A673 (cell line): ENCODE data around the gene SCRN2. TPM values are rescaled to one million over a fixed set of nuclear protein-coding genes. Genes with fewer than 3 reads are reported as not detected.

Experiments
- BruUV-seq: library from RNA; stranded (reverse); fragments of 400-500 nt; replicated peaks from 2 replicates; lab custom pipeline; 2021; lab: Mats Ljungman, UMichigan
- CTCF ChIA-PET: fragments of 300-600 bp; sonication (Branson Sonifier 250); formaldehyde crosslinking; loops from one replicate; lab custom pipeline; 2022; ENCODE audit warnings: antibody characterized with exemption; lab: Charles Lee
- POLR2A ChIA-PET: fragments of 300-600 bp; sonication (Branson Sonifier 250); formaldehyde crosslinking; loops from one replicate; lab custom pipeline; 2022; ENCODE audit warnings: antibody characterized with exemption; ENCODE audit not compliant: low non-redundant PET; lab: Charles Lee
- DNase-seq: peaks from one replicate; pipeline ENCODE4 v3.0.0-alpha.2; 2015; ENCODE audit warnings: low spot score
- H3K27ac ChIP-seq: fragments of 200-600 bp; sonication (generic); 2 replicates; pipeline ENCODE4 v1.5.1; 2016; ENCODE audit warnings: mixed run types, low read depth, mild to moderate bottlenecking, mixed read lengths, antibody characterized with exemption, low read length; ENCODE audit not compliant: poor library complexity, severe bottlenecking
- H3K27me3 ChIP-seq: fragments of 200-600 bp; sonication (generic); replicated peaks from 2 replicates; pipeline ENCODE4 v1.6.1; 2017; ENCODE audit warnings: mixed run types, low read depth, mild to moderate bottlenecking, mixed read lengths, antibody characterized with exemption, low read length; ENCODE audit not compliant: insufficient read depth, poor library complexity
- H3K36me3 ChIP-seq: fragments of 200-600 bp; sonication (generic); 2 replicates; pipeline ENCODE4 v1.6.1; 2016; ENCODE audit warnings: mixed run types, mild to moderate bottlenecking, mixed read lengths, antibody characterized with exemption, low read length; ENCODE audit not compliant: insufficient read depth, poor library complexity, severe bottlenecking
- H3K4me1 ChIP-seq: fragments of 200-600 bp; sonication (generic); 2 replicates; pipeline ENCODE4 v1.6.1; 2017; ENCODE audit warnings: mixed run types, mild to moderate bottlenecking, mixed read lengths, antibody characterized with exemption, low read length; ENCODE audit not compliant: insufficient read depth, poor library complexity, severe bottlenecking
- H3K4me3 ChIP-seq: fragments of 200-600 bp; sonication (generic); 2 replicates; pipeline ENCODE4 v1.5.1; 2016; ENCODE audit warnings: low read depth, mixed run types, mild to moderate bottlenecking, mixed read lengths, low read length; ENCODE audit not compliant: poor library complexity, severe bottlenecking
- H3K9me3 ChIP-seq: fragments of 200-600 bp; sonication (generic); 2 replicates; pipeline ENCODE4 v1.6.1; 2016; ENCODE audit warnings: mixed run types, low read depth, mild to moderate bottlenecking, mixed read lengths, antibody characterized with exemption, low read length; ENCODE audit not compliant: poor library complexity, severe bottlenecking
- EZH2 ChIP-seq: fragments of 200-600 bp; sonication (generic); IDR thresholded peaks from 2 replicates; pipeline ENCODE4 v1.6.1; 2017; ENCODE audit warnings: borderline replicate concordance, low read depth, mild to moderate bottlenecking, mixed read lengths, antibody characterized with exemption, low read length; ENCODE audit not compliant: poor library complexity, severe bottlenecking
- intact Hi-C: fragments of 100-400 bp; cut with micrococcal nuclease; formaldehyde crosslinking; loops from one replicate; pipeline ENCODE4 v1.10.0; 2022; ENCODE audit not compliant: unreplicated experiment
- total RNA-seq: library from RNA; stranded (reverse); gene quantifications from 2 replicates; pipeline ENCODE4 v1.2.3, GENCODE V29; 2021
- TF ChIP-seq, protein P1 (sequence below): fragments of 300-800, 200-600 bp; sonication (generic); conservative IDR thresholded peaks from 2 replicates; pipeline ENCODE4 v1.5.1; 2017; ENCODE audit warnings: low read depth, mild to moderate bottlenecking, antibody characterized with exemption, low read length, moderate library complexity, mixed read lengths

Gene SCRN2
- total RNA-seq, 1 experiment from 2014 or later: 6.2 TPM

DNA sequence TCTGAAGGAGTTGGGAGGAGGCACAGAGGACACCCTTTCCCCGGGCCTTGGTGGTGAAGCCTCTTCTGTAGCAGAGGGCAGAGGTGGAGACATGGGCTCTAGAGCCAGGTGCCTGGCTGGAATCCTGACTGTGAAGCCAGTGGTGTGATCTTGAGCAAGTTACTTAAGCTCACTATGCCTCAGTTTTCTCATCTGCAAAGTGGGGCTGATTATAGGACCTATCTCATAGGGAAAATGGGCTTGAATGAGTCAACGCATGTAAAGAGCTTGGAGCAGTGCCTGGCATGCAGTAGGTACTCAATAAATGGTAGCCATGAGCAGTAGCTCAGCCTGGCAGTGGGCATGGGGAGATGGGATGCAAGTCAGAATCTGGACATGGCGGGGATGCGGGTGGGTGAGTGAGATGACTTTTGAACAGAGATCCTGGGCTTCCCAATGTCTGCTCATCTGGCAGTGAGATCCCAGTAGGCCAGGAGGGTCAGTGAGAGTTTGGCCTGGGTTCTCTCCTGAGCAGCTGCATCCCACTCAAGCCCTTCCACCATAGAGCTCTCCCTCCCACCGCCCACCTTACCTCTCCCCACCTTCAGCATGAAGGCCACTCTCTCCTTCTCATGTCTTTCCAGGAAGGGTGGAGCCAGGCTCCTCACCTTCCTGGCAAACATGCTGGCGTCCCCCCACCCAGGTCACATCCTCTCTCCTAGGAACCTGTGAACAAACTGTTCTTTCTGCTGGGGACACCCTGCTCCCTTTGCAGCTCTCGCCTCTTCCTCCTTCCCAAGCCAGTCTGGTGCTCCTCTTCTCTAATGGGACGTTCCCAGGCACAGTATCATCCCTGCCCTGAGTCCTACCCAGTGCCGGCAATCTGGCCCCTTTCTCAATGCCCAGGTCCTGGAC is 41.9 kb upstream of the SCRN2 start:
- no TSS peak for BruUV-seq
- CTCF ChIA-PET: no interaction called here
- POLR2A ChIA-PET: no interaction called here
- no peaks in the 10 kb centered on the region for H3K4me1 ChIP-seq
- intact Hi-C loops: no loop called here
- no peak overlapping the region for H3K4me3 ChIP-seq
- H3K27ac ChIP-seq: no peak overlapping the region
- TF ChIP-seq, protein P1, sequence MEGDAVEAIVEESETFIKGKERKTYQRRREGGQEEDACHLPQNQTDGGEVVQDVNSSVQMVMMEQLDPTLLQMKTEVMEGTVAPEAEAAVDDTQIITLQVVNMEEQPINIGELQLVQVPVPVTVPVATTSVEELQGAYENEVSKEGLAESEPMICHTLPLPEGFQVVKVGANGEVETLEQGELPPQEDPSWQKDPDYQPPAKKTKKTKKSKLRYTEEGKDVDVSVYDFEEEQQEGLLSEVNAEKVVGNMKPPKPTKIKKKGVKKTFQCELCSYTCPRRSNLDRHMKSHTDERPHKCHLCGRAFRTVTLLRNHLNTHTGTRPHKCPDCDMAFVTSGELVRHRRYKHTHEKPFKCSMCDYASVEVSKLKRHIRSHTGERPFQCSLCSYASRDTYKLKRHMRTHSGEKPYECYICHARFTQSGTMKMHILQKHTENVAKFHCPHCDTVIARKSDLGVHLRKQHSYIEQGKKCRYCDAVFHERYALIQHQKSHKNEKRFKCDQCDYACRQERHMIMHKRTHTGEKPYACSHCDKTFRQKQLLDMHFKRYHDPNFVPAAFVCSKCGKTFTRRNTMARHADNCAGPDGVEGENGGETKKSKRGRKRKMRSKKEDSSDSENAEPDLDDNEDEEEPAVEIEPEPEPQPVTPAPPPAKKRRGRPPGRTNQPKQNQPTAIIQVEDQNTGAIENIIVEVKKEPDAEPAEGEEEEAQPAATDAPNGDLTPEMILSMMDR: no peak
- no peak for DNase-seq
- no peaks in the 10 kb centered on the region for H3K27me3 ChIP-seq
- H3K9me3 ChIP-seq: no peaks in the 10 kb centered on the region
- no peaks in the 10 kb centered on the region for H3K36me3 ChIP-seq

DNA sequence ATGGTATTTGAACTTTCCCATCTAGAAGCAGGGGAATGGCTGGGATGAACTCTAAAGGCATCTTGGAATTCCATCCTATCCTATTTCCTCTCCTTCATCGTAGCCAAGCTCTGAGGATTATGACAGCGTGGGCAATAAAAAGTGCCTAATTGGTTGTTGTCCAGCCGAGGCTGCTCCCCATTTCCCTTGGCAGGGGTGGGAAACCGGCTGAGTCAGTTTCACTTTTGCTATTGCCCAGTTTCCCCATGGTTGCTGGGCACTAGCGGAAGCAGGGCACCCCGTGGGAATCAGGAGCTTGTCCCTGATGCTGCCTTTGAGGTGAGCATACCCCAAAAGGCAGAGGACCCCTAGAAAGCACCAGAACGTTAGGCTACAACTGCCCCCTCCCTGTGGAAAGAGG is 41.2 kb upstream of the SCRN2 start:
- no peaks in the 10 kb centered on the region for H3K9me3 ChIP-seq
- H3K27ac ChIP-seq: no peak overlapping the region
- no TSS peak for BruUV-seq
- ChIA-PET POLR2A (no interaction called here), CTCF (no interaction called here)
- no peaks in the 10 kb centered on the region for H3K27me3 ChIP-seq
- H3K36me3 ChIP-seq: no peaks in the 10 kb centered on the region
- intact Hi-C loops: no loop called here
- no peak overlapping the region for H3K4me3 ChIP-seq
- DNase-seq: no peak
- TF ChIP-seq, protein P1: no peak
- TF ChIP-seq EZH2: no peak
- no peaks in the 10 kb centered on the region for H3K4me1 ChIP-seq

DNA sequence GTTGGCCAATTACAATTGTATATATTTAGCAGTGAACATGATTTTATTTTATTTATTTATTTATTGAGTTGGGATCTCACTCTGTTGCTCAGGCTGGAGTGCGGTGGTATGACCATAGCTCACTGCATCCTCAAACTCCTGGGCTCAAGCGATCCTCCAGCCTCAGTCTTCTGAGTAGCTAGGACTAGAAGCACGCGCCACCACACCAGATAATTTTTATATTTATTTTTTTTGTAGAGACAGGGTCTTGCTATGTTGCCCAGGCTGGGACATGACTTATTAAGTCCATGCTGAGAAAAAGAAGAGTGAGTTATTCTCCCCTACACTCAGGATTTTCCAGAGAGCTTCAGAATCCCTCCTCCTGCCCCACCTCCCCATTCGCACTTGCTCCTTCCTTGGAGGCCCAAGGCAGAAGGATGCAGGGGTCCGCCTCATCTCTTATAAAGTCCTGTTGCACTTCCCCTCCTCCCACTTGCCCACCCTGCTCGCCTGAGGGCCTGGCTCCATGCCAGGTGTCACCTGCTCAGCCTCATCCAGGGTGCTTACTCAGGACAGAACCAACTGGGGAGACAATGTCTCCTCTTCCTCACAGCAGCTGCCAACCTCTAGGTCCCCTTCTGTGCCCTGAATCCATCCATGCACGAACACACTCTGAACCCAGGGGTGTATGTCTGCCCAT is 38.8 kb upstream of the SCRN2 start:
- Histone ChIP-seq H3K4me1 (no peaks in the 10 kb centered on the region), H3K9me3 (no peaks in the 10 kb centered on the region), H3K4me3 (no peak overlapping the region), H3K36me3 (no peaks in the 10 kb centered on the region), H3K27me3 (no peaks in the 10 kb centered on the region), H3K27ac (no peak overlapping the region)
- intact Hi-C loops: no loop called here
- no peak for DNase-seq
- BruUV-seq: no TSS peak
- TF ChIP-seq EZH2: no peak
- TF ChIP-seq, protein P1: no peak
- ChIA-PET POLR2A (no interaction called here), CTCF (interaction anchor here (0.7 kb wide), 1 partner anchor 113 kb away, joined by 5 read pairs; no protein-coding TSS in a partner anchor)
